Left ventricle myocardium inferior (tissue), 1 donor: ENCODE measurements around the gene PPP2R2C. TPM values are rescaled to one million over a fixed set of nuclear protein-coding genes. Genes with fewer than 3 reads are reported as not detected.

Experiments used
- DNase-seq: peaks from one replicate; pipeline ENCODE4 v3.0.0-alpha.2; 2020
- H3K27ac ChIP-seq: fragments of 200-600 bp; replicated peaks from 2 replicates; pipeline ENCODE4 v1.8.0; 2021
- H3K27me3 ChIP-seq: fragments of 200-600 bp; 2 replicates; pipeline ENCODE4 v1.8.0; 2021; ENCODE audit warnings: low read depth
- H3K36me3 ChIP-seq: fragments of 200-600 bp; 2 replicates; pipeline ENCODE4 v1.8.0; 2021
- H3K4me1 ChIP-seq: fragments of 200-600 bp; 2 replicates; pipeline ENCODE4 v1.8.0; 2021
- H3K4me3 ChIP-seq: fragments of 200-600 bp; 2 replicates; pipeline ENCODE4 v1.8.0; 2021; ENCODE audit warnings: mild to moderate bottlenecking, moderate library complexity
- H3K9me3 ChIP-seq: fragments of 200-600 bp; replicated peaks from 2 replicates; pipeline ENCODE4 v1.8.0; 2021
- intact Hi-C: fragments of 100-400 bp; cut with micrococcal nuclease; formaldehyde crosslinking; loops from one replicate; pipeline ENCODE4 v1.11.0; 2022
- total RNA-seq: library from RNA; stranded (reverse); fragmentation: NEBNext Ultra II Directional; extraction: Animal tissue kit (Norgen Biotek cat#: 25700); gene quantifications from one replicate; pipeline ENCODE4 v1.2.1, GENCODE V29; 2021
- TF ChIP-seq, protein P1 (sequence below): fragments of 200-600 bp; IDR thresholded peaks from 2 replicates; pipeline ENCODE4 v1.8.0; 2021; ENCODE audit warnings: antibody characterized with exemption, mild to moderate bottlenecking, borderline replicate concordance
- donor health status: DM: no; HTN: yes; CAD: no; lungs with severe emphysema.

Gene PPP2R2C
- total RNA-seq, 1 donor from 2014 or later: 9.7 TPM

DNA sequence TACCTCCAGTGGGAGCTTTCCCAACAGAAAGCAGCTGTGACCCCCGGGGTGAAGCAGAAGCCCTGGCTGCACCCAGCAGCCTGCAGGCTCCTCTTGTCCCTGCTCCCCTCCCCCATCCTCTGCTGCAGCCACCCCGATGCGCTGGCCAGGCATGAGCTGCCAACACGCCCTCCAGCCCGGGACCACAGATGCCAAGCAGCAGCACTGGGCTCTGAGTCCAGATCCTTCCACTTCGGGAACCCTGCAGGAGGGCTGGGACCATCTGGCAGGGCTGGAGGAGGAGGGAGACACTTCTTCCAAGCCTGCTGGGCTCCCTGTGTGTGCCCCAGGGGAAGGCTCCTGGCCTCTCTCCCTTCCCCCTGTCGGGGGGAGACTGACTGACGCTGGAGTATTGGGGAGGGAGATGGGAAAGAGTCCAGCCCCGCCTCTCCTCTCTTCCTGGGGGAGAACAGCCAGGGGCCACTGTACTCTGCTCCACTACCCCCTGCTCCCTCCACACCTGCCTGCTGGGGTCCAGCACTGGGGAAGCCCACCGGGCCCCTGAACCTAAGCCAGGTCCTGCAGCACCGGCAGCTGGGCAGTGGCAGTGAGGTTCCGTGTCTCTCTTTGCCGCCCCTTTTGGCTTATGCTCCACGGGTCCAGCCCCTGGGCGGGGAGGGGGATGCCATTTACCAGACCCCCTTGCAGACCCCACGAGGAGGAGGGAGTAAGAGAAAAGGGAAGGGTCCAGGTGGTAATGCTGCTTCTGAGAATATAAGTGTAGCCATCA is 55.7 kb downstream of the PPP2R2C start:
- no peak for DNase-seq
- no peak overlapping the region for H3K4me3 ChIP-seq
- peaks cover 55% of the 10 kb centered on the region for H3K27me3 ChIP-seq
- intact Hi-C loops: no loop called here
- no peaks in the 10 kb centered on the region for H3K9me3 ChIP-seq
- TF ChIP-seq, protein P1, sequence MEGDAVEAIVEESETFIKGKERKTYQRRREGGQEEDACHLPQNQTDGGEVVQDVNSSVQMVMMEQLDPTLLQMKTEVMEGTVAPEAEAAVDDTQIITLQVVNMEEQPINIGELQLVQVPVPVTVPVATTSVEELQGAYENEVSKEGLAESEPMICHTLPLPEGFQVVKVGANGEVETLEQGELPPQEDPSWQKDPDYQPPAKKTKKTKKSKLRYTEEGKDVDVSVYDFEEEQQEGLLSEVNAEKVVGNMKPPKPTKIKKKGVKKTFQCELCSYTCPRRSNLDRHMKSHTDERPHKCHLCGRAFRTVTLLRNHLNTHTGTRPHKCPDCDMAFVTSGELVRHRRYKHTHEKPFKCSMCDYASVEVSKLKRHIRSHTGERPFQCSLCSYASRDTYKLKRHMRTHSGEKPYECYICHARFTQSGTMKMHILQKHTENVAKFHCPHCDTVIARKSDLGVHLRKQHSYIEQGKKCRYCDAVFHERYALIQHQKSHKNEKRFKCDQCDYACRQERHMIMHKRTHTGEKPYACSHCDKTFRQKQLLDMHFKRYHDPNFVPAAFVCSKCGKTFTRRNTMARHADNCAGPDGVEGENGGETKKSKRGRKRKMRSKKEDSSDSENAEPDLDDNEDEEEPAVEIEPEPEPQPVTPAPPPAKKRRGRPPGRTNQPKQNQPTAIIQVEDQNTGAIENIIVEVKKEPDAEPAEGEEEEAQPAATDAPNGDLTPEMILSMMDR: no peak
- H3K36me3 ChIP-seq: no peaks in the 10 kb centered on the region
- H3K27ac ChIP-seq: no peak overlapping the region
- H3K4me1 ChIP-seq: peaks cover 6% of the 10 kb centered on the region

DNA sequence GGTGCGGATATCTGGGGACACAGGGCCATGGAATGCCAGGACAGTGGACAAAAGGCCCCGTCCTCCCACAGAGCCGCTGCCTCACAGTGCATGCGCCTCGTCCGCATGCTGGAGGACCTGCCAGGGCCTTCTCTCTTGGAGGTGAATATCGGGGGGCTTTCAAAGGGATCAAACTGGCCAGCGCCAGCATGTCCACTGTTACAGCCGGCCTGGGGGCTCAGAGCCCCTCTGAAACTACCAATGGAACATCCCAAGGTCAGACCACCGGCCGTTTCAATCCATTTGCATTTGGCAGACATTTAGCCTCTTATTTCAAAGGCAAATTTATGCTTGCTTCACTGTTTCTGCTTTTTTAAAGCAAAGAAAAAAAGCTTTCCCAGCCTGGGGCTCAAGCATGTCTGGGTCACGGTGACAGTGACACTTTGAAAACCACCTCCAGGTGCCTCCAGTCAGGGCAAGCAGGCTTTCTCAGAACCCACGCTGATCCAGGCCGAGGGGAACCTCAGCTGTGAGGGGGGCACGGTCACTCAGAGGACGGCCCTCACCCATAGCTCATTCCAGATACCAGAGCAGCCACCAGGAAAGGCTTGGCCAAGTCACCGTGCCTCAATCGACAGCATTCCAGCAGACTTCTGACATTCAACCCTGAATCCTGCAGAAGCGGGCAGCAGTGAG is 57.2 kb downstream of the PPP2R2C start:
- Histone ChIP-seq H3K36me3 (no peaks in the 10 kb centered on the region), H3K27me3 (peaks cover 55% of the 10 kb centered on the region), H3K27ac (no peak overlapping the region), H3K9me3 (no peaks in the 10 kb centered on the region), H3K4me3 (no peak overlapping the region), H3K4me1 (peaks cover 6% of the 10 kb centered on the region)
- no peak for DNase-seq
- TF ChIP-seq, protein P1: no peak
- intact Hi-C loops: no loop called here

DNA sequence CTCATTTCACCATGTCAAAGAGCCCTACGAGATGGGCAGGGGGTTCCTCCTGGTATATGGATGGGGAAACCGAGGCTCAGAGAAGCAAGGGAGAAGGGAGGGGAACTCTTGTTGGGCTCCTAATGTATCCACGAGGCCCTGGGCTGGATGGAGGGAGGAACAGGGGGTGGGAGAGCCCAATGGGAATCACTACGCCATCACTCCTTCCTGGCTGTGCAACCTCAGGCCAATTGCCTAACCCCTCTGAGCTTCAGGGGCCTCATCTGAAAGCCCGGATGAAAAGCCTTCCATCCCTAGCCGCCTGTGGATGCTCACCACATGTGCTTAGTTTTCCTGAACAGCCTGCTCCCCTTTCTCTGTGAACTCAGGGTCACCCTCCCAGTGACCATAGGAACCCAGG is 57.8 kb downstream of the PPP2R2C start:
- Histone ChIP-seq H3K4me1 (peaks cover 6% of the 10 kb centered on the region), H3K27ac (no peak overlapping the region), H3K36me3 (no peaks in the 10 kb centered on the region), H3K9me3 (no peaks in the 10 kb centered on the region), H3K27me3 (peaks cover 55% of the 10 kb centered on the region), H3K4me3 (no peak overlapping the region)
- DNase-seq: no peak
- intact Hi-C loops: no loop called here
- TF ChIP-seq, protein P1: no peak

DNA sequence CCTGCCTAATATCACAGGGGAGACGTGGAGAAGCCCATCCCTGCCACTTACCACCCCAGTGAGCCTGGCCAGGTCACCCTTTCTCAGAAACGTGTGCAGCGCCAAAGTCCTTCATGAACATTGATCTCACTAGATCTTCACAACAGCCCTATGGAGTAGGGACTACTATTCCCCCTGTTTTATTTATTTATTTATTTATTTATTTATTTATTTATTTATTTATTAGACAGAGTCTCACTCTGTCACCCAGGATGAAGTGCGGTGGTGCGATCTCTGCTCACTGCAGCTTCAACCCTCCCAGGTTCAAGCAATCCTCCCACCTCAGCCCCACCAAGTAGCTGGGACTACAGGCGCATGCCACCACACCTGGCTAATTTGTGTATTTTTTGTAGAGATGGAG is 61.8 kb downstream of the PPP2R2C start:
- no peak overlapping the region for H3K4me3 ChIP-seq
- TF ChIP-seq, protein P1: no peak
- no peak for DNase-seq
- peaks cover 52% of the 10 kb centered on the region for H3K27me3 ChIP-seq
- H3K4me1 ChIP-seq: no peaks in the 10 kb centered on the region
- H3K36me3 ChIP-seq: no peaks in the 10 kb centered on the region
- intact Hi-C loops: no loop called here
- no peak overlapping the region for H3K27ac ChIP-seq
- no peaks in the 10 kb centered on the region for H3K9me3 ChIP-seq

DNA sequence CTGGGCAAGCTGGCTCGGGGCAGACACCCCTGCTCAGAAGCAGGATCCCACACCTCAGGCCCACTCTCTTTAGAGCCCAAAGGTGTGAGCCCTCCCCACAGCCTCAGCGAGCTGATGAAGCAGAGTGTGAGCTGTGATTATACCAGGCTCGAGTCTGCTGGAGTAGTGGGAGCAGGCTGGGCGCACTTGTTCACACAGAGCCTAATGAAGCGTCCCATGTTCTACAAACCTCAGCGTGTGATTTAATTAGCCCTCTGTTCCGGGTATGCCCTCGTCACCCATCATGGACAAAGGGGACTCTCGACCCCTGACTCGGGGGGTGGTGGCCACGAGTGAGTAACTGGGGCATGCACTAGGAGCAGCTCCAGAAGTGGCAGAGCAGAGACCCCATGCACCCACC is 62.3 kb downstream of the PPP2R2C start:
- intact Hi-C loops: no loop called here
- Histone ChIP-seq H3K27ac (no peak overlapping the region), H3K36me3 (no peaks in the 10 kb centered on the region), H3K27me3 (peaks cover 52% of the 10 kb centered on the region), H3K4me3 (no peak overlapping the region), H3K4me1 (no peaks in the 10 kb centered on the region), H3K9me3 (no peaks in the 10 kb centered on the region)
- DNase-seq: no peak
- TF ChIP-seq, protein P1: no peak
